LNCaP clone FGC (cell line): Measurements from ENCODE around the gene GTF3C5.
"Not testable (repeated sequence)": the region's sequence is repeated elsewhere in the genome, so short reads cannot be mapped to it uniquely, and the experiment has no call there.

ENCODE experiments used
- DNase-seq: peaks from one replicate; pipeline ENCODE4 v3.0.0-alpha.2; 2011; ENCODE audit warnings: low read depth
- H3K4me3 ChIP-seq: 2 replicates; pipeline ENCODE4 v1.5.1; 2011; ENCODE audit warnings: mild to moderate bottlenecking, low read depth, low read length, control low read depth
- TF ChIP-seq, protein P1 (sequence below): IDR thresholded peaks from 2 replicates; pipeline ENCODE4 v1.5.1; 2012; ENCODE audit warnings: mild to moderate bottlenecking; ENCODE audit not compliant: control insufficient read depth, insufficient read depth; ENCODE audit errors: extremely low read depth

Gene GTF3C5

DNA sequence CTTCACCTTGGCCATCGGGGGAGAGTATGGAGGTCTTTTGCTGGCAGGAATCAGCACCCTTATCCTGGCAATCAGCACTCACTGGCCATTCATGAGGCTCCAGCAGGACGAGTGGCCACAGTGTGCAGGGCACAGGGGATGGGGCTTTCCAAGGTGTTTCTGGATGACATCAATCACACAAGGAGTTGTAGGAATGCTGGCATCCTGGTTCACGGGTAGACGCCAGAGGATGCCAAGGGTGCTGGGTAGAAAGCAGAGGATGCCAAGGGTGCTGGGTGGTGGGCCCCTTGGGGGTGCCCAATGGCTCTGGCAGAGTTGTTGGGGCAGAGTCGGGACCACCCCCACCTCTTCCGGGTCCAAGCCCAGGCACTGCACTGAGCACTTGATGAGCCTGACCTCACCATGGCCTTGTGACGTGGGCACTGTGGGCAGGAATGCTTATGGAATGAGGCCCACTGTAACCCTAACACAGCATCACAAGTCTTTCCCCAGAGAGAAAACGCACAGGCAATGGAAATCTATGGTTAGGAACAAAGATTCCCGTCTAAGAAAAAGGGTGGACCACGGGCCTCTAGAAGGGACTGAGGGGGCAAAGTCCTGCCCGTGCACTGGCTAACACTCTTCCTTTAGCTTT, 60.1 kb downstream of the GTF3C5 start:
- H3K4me3 ChIP-seq: no peak overlapping the region
- no peak for DNase-seq
- TF ChIP-seq, protein P1, sequence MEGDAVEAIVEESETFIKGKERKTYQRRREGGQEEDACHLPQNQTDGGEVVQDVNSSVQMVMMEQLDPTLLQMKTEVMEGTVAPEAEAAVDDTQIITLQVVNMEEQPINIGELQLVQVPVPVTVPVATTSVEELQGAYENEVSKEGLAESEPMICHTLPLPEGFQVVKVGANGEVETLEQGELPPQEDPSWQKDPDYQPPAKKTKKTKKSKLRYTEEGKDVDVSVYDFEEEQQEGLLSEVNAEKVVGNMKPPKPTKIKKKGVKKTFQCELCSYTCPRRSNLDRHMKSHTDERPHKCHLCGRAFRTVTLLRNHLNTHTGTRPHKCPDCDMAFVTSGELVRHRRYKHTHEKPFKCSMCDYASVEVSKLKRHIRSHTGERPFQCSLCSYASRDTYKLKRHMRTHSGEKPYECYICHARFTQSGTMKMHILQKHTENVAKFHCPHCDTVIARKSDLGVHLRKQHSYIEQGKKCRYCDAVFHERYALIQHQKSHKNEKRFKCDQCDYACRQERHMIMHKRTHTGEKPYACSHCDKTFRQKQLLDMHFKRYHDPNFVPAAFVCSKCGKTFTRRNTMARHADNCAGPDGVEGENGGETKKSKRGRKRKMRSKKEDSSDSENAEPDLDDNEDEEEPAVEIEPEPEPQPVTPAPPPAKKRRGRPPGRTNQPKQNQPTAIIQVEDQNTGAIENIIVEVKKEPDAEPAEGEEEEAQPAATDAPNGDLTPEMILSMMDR: no peak

DNA sequence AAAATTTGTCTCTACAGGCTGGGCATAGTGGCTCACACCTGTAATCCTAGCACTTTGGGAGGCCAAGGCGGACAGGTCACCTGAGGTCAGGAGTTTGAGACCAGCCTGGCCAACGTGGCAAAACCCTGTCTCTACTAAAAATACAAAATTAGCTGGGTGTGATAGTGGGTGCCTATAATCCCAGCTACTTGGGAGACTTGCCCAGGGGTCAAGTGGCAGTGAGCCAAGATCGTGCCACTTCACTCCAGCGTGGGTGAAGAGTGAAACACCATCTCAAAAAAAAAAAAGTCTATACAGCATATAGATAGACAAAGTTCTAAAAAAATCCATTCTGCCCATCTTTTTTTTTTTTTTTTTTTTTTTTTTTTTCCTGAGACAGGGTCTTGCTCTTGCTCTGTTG, 63.6 kb downstream of the GTF3C5 start:
- not testable (repeated sequence) for DNase-seq, H3K4me3 ChIP-seq

DNA sequence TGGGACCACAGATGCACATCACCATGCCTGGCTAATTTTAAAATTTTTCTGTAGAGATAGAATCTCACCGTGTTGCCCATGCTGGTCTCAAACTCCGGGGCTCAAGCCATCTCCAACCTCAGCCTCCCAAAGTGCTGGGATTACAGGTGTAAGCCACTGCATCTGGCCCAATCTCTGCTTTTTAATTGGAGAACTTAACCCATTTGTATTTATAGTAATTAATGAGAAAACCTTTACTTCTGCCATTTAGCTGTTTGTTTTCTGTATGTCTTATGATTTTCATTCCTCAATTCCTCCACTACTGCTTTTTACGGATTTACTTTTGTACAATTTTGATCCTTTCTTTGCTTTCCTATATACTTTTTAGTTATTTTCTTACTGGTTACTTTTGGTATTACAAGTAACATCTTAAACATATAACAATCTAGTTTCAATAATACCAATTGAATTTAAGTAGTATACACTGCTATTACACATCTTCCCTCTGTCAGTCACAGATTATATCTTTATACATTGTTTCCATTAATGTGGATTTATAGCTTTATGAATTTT, 64.1 kb downstream of the GTF3C5 start:
- no peak for DNase-seq
- TF ChIP-seq, protein P1: no peak
- no peak overlapping the region for H3K4me3 ChIP-seq

DNA sequence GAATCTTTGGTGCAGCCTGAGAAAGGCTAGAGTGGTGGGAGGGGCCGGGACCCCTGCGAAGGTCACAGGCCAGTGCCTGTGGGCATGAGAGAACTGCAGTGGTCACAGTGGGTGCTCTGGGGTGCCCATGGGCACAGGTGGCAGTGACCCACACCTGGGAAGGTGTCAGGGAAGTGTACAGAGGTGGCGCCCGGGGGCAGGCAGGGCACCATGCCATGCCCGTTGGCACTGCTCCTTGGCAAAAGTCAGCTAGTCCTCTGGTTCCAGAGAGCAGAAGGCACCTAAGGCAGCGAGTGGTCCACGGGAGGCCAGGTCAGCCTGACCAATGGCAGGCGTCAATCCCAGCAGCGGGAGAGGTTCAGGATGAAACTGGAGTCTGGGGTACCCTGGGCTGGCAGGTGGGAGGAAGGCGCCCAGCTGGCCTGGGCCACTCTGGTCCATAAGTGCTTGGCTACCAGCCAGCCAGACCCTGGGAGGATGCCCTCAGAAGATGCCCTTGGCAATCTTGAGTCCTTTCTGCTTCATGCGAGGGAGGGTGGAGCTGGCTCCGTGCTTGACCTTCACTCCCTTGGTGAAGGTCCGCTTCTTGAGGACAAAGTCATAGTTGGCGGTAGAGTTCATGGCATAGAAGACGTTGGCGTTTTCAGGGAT, 67.4 kb downstream of the GTF3C5 start:
- TF ChIP-seq, protein P1: no peak
- no peak overlapping the region for H3K4me3 ChIP-seq
- no peak for DNase-seq

DNA sequence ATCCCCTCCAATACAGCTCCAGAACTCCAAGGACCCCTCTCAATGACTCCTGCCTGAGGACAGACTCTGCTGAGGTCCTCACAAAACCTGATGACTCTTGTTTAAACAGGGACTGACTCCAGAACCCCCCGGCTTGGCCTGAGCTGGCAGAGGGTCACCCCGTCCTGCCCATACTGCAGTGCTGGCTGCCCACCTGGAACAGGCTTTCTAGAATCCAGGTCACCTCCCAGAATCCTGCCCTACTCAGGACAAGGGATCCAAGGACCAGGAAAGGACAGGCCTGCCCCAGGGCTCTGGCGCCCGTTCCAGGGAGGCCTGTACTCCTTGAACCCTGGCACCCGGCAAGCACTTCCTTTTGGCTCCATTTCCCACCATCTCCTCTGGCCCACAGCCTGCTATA, 68.1 kb downstream of the GTF3C5 start:
- TF ChIP-seq, protein P1: no peak
- H3K4me3 ChIP-seq: no peak overlapping the region
- no peak for DNase-seq

DNA sequence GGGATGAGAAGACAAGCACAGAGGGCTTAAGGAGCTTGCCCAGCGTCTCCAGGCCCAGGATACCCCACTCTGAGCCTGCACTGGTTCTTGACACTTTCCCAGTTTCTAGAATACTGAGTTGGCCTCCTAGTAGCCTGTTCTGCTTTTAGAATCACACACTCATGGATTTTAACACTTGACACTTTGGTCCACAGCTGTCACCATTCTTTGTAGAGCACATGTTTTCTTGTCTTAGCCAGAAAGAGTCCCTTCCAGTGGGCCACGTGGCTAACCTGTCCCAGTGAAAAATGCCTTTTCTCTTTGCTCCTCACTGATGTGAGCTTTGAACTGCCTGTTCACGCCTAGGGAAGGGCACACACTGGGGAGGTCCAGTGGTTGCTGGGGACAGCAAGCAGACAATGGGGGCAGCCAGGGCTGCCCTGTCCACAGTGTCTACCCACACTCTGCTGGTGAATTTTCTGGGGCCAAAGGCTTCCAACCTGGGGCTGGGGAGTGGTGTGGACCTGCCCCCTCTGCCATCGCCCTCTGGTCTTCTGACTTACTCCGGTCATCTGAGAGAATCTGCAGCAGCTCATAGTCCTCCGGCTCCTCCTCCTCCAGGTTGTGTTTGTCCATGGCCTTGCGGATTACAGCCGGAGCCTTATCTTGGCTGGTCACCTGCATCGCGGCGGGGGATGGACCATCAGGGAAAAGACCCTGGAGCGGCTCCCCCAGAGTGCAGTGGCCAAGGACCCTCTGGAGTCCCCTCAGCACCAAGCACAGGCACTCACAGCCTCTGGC, 69.1 kb downstream of the GTF3C5 start:
- H3K4me3 ChIP-seq: no peak overlapping the region
- no peak for DNase-seq
- TF ChIP-seq, protein P1: no peak
